T1000 (cell line): Measurements from ENCODE around the gene COX5B.
A peak's percentile ranks its signal among the peaks of the same experiment; 100 is the strongest.
"Not testable (repeated sequence)": the region's sequence is repeated elsewhere in the genome, so short reads cannot be mapped to it uniquely, and the experiment has no call there.

Experiments used
- DNase-seq: peaks from one replicate; lab custom pipeline; 2025; ENCODE audit warnings: mixed read lengths; lab: John Stamatoyannopoulos, UW

The COX5B gene

GRCh38 chr2:97645695-97646629, at the start of gene COX5B:
Gene COX5B, plus strand, starts transcription at chr2:97646062. Its CDS starts 25 bp downstream, at chr2:97646087.
- DNase-seq, result peak; percentile 90

DNA sequence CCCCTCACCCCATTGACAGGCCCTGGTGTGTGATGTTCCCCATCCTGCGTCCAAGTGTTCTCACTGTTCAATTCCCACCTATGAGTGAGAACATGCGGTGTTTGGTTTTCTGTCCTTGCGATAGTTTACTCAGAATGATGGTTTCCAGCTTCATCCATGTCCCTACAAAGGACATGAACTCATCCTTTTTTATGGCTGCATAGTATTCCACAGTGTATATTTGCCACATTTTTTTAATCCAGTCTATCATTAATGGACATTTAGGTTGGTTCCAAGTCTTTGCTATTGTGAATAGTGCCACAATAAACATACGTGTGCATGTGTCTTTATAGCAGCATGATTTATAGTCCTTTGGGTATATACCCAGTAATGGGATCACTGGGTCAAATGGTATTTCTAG, 49.7 kb upstream of the COX5B start:
- DNase-seq, result not testable (repeated sequence)

- DNase-seq, result not testable (repeated sequence)
Observed at GRCh38 chr2:97601537-97601936, 44.3 kb upstream of the COX5B start.

- DNase-seq, result not testable (repeated sequence)
Observed at GRCh38 chr2:97605109-97605508, 40.8 kb upstream of the COX5B start.

- not testable (repeated sequence) for DNase-seq
Observed at GRCh38 chr2:97605524-97606339, 40.1 kb upstream of the COX5B start.

GRCh38 chr2:97608745-97609144, 37.1 kb upstream of the COX5B start:
- DNase-seq, result not testable (repeated sequence)

DNA sequence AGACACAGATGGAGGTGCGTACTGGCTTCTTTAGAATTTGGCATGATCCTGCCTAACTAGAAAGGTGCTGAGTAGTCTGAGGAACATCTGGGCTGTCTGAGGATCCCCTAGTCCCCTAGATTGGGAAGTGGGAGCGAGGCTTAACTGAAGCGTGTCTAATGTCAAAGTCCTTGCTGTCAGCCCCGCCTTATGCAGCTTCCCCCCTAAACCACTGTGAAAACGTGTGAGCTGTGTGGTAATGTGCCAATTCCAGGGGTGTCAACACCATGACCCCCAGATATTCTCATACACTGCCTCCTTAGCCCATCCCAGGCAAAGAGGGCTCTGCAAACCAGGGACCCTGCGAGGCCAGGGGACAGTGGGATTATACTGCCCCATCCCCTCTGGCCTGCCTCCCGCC, 34.0 kb upstream of the COX5B start:
- not testable (repeated sequence) for DNase-seq

DNA sequence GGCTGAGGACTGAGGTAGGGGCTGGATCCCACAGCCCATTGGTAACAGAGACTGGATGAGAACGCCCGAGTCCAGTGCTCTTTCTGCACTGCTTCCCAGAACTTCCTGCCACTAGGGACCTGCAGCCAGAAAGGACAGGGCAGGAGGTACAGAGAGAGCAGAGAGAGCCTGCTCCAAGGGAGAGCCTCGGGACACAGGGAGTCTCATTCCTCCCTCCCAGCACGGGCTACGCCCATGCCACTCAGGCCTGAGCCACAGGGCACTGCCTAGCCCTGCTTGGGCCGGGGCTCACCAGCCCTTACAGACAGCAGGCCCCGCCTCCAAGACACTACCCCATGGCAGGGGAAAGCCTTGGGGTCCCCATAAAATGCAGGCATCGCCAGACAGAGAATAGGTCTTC, 30.1 kb upstream of the COX5B start:
- not testable (repeated sequence) for DNase-seq

DNA sequence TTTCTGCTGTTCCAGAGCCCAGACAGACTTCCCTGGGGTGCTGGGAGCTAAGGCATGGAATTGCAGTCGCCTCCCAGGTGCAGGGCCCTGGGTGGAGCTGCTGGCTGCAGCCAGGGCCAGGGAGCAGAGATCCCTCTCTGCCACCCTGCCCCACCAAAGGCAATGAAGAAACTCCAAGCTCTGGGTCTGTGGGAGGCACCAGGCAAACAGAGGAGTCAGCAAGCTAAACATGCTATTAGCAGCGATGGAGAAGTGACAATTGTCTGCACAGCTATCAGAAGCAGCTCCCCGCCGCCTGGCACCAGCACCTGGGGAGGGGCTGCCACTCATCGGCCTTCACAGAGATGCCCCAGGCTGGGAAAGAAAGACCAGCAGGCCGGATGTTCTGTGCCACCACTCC, 28.0 kb upstream of the COX5B start:
- no peak for DNase-seq

- DNase-seq, result not testable (repeated sequence)
Observed at GRCh38 chr2:97618939-97619827, 26.7 kb upstream of the COX5B start.

GRCh38 chr2:97620492-97620891, 25.4 kb upstream of the COX5B start:
- DNase-seq, result not testable (repeated sequence)

DNA sequence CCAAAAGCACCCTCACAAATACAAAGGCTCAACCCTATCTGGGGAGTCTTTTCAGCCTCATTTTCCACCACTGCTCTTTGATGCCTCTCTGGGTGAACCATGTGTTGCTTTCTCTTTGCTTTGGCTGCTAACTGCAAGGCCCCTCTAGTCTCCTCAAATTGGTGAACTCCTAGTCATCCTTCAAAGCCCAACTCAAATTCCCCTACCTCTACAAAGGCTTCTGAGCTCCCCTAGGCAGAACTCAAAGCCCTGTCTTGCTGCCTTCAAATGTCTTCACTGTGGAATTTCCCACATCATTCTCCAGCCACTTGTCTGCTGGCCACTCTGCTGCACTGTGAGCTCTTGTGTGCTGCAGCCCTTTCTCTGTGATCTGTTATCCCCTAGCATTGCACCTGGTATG, 22.9 kb upstream of the COX5B start:
- not testable (repeated sequence) for DNase-seq

DNA sequence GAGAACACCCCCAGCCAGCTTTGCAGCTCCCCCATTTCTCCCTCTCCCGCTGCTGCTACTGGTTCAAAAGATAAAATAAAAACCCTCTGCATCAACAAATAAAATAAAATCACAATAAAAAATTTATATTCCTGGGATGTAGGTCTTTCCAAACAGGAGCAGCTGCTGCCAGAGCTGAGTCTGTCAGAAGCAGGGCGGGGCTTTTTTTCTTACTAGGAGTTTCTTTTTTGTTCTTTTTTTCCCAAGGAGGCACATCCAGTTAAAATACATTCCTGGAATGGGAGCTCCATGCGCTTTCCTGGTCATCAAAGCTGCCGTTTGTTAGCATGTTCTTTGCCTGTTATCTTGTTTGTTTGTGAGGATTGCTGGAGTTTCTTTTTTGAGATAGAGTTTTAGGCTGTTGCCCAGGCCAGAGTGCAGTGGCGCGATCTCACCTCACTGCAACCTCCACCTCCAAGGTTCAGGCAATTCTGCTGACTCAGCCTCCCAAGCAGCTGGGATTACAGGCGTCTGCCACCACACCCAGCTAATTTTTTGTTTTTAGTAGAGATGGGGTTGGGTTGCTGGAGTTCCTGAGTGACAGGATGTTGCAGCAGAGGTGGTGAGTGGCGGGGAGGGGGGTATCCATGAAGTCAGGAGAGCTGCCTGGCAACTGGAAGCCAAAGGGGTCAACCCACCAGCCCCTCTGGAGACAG, 20.4 kb upstream of the COX5B start:
- not testable (repeated sequence) for DNase-seq

DNA sequence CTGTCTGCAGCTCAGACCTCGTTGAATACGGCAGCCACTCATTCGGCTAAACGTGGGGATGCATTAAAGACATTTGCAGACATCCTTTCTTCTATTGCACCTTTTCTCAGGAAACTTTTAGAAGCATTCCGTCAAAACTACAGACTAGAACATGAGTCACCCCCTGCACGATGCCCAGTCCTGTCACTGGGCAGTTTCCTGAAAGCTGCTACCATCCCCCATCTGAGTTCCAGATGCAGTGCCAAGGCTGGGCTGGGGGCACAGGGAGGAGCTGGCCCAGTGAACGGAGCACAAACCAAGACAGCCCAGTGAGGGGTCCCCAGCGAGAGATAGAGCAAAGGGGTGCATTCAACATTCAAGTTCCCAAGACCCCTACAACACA, 19.8 kb upstream of the COX5B start:
- DNase-seq, result not testable (repeated sequence)

- no peak for DNase-seq
Observed at GRCh38 chr2:97644023-97644717, 1.7 kb upstream of the COX5B start.

DNA sequence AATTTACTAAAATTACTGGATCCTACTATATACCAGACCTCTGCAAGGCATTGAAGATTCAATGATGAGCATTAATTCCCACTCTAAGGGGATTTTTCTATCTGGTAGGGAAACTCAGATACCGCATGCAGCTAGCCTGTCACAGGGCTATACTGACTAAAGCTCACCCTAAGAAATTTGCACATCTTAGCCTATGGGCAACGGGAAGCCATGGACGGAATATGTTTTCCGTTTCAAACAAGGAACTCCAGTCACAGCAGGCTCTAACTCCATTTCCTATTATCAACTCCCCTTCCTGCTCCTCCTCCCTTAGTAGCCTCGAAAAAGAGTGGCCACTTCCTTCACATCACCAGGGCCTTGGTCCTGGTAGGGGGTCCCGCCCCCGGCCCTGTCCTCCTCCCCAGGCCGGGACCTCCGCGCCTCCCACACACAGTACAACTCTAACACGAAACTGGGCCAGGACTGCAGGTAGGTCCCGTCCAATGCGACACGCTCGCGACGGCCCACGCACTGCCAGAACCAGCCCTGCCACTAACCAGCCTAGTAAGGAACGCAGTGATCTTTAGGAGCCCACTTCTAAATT, 659 bp upstream of the COX5B start:
- DNase-seq, result no peak

DNA sequence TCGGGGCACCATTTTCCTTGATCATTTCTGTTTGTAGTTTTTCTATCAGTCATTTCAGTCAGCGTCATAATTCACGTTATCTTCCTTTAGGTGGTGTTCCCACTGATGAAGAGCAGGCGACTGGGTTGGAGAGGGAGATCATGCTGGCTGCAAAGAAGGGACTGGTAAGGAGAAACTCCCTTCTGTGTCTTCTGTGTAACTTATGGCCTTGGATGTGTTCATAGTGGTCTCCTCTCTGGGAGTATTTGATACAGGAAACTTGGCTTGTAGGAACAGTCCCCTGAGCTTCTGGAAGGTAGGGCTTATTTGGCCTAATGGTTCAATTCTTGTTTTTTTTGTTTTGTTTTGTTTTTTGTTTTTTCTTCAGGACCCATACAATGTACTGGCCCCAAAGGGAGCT, 1.1 kb downstream of the COX5B start:
- no peak for DNase-seq

- no peak for DNase-seq
Observed at GRCh38 chr2:97651114-97651513, 5.3 kb downstream of the COX5B start.

GRCh38 chr2:97653473-97653872, 7.6 kb downstream of the COX5B start:
- no peak for DNase-seq

- DNase-seq, result no peak
Observed at GRCh38 chr2:97653874-97654273, 8.0 kb downstream of the COX5B start.
